Mammary epithelial cell (primary cell): Measurements from ENCODE around the gene SH3RF3.

Experiments
- EZH2 ChIP-seq: IDR thresholded peaks from 2 replicates; pipeline ENCODE4 v1.6.1; 2012; ENCODE audit warnings: low read length, inconsistent platforms, borderline replicate concordance
- TF ChIP-seq, protein P1 (sequence below), 2 donors: IDR thresholded peaks in 1 of 2; conservative IDR thresholded peaks in 1 of 2; 2 replicates each; pipeline ENCODE4 v1.5.1; 2011 to 2012; ENCODE audit warnings: inconsistent platforms in 2 of 2, low read length in 2 of 2, mild to moderate bottlenecking in 2 of 2, control low read depth in 1 of 2, low read depth in 1 of 2; ENCODE audit not compliant: insufficient read depth in 1 of 2; ENCODE audit errors: extremely low read depth in 1 of 2

DNA sequence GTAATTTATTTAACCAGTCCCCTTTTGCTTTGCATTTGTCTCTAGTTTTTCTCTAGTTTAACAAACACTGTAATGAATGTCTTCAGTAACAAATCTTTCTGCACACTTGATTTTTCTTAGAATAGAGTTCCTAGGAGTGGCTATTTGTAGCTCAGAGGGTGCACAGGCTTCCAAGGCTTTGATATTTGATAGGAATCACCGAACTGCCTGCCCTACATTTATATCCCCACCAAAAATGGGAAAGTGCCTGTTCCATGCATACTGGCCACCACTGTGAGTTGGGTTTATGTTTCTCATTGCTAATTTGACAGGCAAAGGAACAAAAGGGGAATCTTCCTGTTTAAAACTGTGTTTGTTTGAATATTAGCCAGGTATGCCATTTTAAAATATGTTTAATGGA lies 238.7 kb downstream of the SH3RF3 start:
- no peak for TF ChIP-seq EZH2
- TF ChIP-seq, protein P1, sequence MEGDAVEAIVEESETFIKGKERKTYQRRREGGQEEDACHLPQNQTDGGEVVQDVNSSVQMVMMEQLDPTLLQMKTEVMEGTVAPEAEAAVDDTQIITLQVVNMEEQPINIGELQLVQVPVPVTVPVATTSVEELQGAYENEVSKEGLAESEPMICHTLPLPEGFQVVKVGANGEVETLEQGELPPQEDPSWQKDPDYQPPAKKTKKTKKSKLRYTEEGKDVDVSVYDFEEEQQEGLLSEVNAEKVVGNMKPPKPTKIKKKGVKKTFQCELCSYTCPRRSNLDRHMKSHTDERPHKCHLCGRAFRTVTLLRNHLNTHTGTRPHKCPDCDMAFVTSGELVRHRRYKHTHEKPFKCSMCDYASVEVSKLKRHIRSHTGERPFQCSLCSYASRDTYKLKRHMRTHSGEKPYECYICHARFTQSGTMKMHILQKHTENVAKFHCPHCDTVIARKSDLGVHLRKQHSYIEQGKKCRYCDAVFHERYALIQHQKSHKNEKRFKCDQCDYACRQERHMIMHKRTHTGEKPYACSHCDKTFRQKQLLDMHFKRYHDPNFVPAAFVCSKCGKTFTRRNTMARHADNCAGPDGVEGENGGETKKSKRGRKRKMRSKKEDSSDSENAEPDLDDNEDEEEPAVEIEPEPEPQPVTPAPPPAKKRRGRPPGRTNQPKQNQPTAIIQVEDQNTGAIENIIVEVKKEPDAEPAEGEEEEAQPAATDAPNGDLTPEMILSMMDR (conservative IDR thresholded peaks at IDR 0.05 in 1 of 2, IDR thresholded peaks at IDR 0.05 in 1 of 2; ENCODE audit: extremely low read depth in 1 of 2, insufficient read depth in 1 of 2, low read depth in 1 of 2, low read length in 2 of 2), result no peak
